ENCODE measurements around the gene TTC4. TPM values are rescaled to one million over a fixed set of nuclear protein-coding genes. Genes with fewer than 3 reads are reported as not detected.

Gene TTC4
- polyA plus RNA-seq, 1 of the 3 experiments (the other 2 are of a cell fraction), result 17.9 TPM

DNA sequence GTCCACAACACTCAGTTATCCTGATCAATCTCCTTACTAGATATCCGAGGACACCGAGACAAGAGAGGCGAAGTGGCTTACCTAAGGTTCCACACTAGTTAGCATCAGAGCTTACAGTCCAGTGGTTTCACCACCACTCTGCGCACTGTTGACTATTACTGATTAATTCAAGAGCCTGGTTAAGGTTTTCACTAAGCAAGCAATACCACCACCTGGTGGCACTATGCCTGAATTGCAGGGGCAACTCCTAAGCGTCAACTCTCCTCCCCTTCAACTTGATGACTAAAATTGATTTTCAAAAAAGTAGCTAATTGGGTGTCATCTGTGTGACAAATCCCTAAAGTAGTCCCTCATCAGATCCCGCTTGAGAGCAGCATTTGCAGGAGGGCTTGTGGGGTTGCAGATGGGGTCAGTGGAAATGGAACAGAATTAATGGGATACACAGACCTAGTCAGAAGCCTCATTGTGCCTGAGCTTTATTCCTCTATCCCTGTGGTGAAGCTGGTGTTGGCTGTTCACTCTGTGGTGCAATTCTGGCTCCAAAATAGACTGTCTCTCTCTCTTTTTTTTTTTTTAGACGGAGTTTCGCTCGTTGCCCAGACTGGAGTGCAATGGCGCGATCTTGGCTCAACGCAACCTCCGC, 76.3 kb downstream of the TTC4 start:
- POLR2A ChIA-PET, result no interaction called here
- CTCF ChIA-PET, result interaction anchor here (0.6 to 3.5 kb wide), 26 partner anchors 10 to 931 kb away, joined by 3 to 19 read pairs (median 4); partner anchors contain the start of genes ACOT11, DHCR24, PARS2 and TTC4
- Histone ChIP-seq H3K79me2 (ENCODE audit: insufficient read depth) (no peaks in the 10 kb centered on the region), H3K4me2 (no peak overlapping the region), H3K4me3 (ENCODE audit: low read depth in 2 of 2, low read length in 1 of 2) (no peak overlapping the region), H2AFZ (ENCODE audit: low read depth) (no peak overlapping the region), H3K27ac (ENCODE audit: low read depth in 2 of 2, low read length in 1 of 2) (no peak overlapping the region; a peak in 1 of 4 replicates), H3K9me3 (no peaks in the 10 kb centered on the region), H3F3A (replicated peaks; ENCODE audit: insufficient read depth) (no peaks in the 10 kb centered on the region), H3K36me3 (replicated peaks in 1 of 2; ENCODE audit: control insufficient read depth in 1 of 2, insufficient read depth in 2 of 2, low read length in 1 of 2) (no peaks in the 10 kb centered on the region), H3K9me2 (no peaks in the 10 kb centered on the region), H3K9ac (no peak overlapping the region), H3K4me1 (ENCODE audit: control insufficient read depth in 1 of 2, insufficient read depth in 2 of 2, low read depth in 1 of 2, low read length in 1 of 2) (peaks cover 5 to 40% of the 10 kb centered on the region in 2 experiments; a peak in 2 of 4 replicates), H3K27me3 (ENCODE audit: insufficient read depth) (no peaks in the 10 kb centered on the region), H4K20me1 (ENCODE audit: insufficient read depth) (no peaks in the 10 kb centered on the region)
- DNase-seq, result peak; percentile 63
- 69% methylated on average over 13 of the region's 13 CpGs for WGBS (ENCODE audit: low lambda C conversion rate)
- TF ChIP-seq, protein P1, sequence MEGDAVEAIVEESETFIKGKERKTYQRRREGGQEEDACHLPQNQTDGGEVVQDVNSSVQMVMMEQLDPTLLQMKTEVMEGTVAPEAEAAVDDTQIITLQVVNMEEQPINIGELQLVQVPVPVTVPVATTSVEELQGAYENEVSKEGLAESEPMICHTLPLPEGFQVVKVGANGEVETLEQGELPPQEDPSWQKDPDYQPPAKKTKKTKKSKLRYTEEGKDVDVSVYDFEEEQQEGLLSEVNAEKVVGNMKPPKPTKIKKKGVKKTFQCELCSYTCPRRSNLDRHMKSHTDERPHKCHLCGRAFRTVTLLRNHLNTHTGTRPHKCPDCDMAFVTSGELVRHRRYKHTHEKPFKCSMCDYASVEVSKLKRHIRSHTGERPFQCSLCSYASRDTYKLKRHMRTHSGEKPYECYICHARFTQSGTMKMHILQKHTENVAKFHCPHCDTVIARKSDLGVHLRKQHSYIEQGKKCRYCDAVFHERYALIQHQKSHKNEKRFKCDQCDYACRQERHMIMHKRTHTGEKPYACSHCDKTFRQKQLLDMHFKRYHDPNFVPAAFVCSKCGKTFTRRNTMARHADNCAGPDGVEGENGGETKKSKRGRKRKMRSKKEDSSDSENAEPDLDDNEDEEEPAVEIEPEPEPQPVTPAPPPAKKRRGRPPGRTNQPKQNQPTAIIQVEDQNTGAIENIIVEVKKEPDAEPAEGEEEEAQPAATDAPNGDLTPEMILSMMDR (IDR thresholded peaks at IDR 0.05), result peak; percentile 62
- no peak for TF ChIP-seq FOSL2 (IDR thresholded peaks at IDR 0.05; ENCODE audit: borderline replicate concordance, low read depth)
- TF ChIP-seq YY1 (IDR thresholded peaks at IDR 0.05; ENCODE audit: low read depth), result no peak
- no peak for TF ChIP-seq EP300 (IDR thresholded peaks at IDR 0.05; ENCODE audit: borderline replicate concordance in 1 of 2, low read depth in 1 of 2, low read length in 1 of 2)
- TF ChIP-seq RAD21 (IDR thresholded peaks at IDR 0.05; ENCODE audit: low read length), result peak; percentile 65
- TF ChIP-seq, protein P2, sequence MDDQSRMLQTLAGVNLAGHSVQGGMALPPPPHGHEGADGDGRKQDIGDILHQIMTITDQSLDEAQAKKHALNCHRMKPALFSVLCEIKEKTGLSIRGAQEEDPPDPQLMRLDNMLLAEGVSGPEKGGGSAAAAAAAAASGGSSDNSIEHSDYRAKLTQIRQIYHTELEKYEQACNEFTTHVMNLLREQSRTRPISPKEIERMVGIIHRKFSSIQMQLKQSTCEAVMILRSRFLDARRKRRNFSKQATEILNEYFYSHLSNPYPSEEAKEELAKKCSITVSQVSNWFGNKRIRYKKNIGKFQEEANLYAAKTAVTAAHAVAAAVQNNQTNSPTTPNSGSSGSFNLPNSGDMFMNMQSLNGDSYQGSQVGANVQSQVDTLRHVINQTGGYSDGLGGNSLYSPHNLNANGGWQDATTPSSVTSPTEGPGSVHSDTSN (IDR thresholded peaks at IDR 0.05), result no peak
- TF ChIP-seq JUND (IDR thresholded peaks at IDR 0.05), result no peak
- TF ChIP-seq SIN3A (IDR thresholded peaks at IDR 0.05; ENCODE audit: borderline replicate concordance, low read depth, low read length), result no peak
- no peak for TF ChIP-seq GABPA (IDR thresholded peaks at IDR 0.05; ENCODE audit: low read depth)
- peak; percentile 45 for TF ChIP-seq SMC3 (IDR thresholded peaks at IDR 0.05; ENCODE audit: low read depth, low read length)
- no peak for TF ChIP-seq FOXM1 (IDR thresholded peaks at IDR 0.05; ENCODE audit: low read depth)

Other genes starting within 250 kb of the TTC4 start
- 6.9 and 7.2 TPM in 2 replicates for gene ACOT11, start 167.6 kb upstream of the TTC4 start, polyA plus RNA-seq (2012; rRNA removed)
- gene FAM151A, start 92.3 kb upstream of the TTC4 start, polyA plus RNA-seq (2012; rRNA removed), result not detected in 2 replicates
- gene MROH7, start 74.1 kb upstream of the TTC4 start, polyA plus RNA-seq (2012; rRNA removed), result 0.51 and 0.52 TPM in 2 replicates
- 3.2 and 3.4 TPM in 2 replicates for gene PARS2, start 48.7 kb downstream of the TTC4 start, polyA plus RNA-seq (2012; rRNA removed)
- not detected in 2 replicates for gene TTC22, start 85.5 kb downstream of the TTC4 start, polyA plus RNA-seq (2012; rRNA removed)
- 4.3 and 7.1 TPM in 2 replicates for gene DHCR24, start 171.3 kb downstream of the TTC4 start, polyA plus RNA-seq (2012; rRNA removed)